Activated CD8-positive, alpha-beta T cell treated with anti-CD3 and anti-CD28 coated beads for 36 hours (primary cell): ENCODE measurements around the gene PKP3. TPM values are rescaled to one million over a fixed set of nuclear protein-coding genes. Genes with fewer than 3 reads are reported as not detected.
"Not testable (repeated sequence)": the region's sequence is repeated elsewhere in the genome, so short reads cannot be mapped to it uniquely, and the experiment has no call there.

Source experiments
- ATAC-seq: fragments of 200-7000 bp; cut with Tn5 transposase; one replicate; pipeline ENCODE4 v1.10.0; 2021; ENCODE audit warnings: mild to moderate bottlenecking, moderate library complexity
- CTCF ChIA-PET: fragments of 350-600 bp; sonication (Branson Sonifier 250); formaldehyde crosslinking; loops from one replicate; lab custom pipeline; 2021; ENCODE audit warnings: antibody characterized with exemption; lab: Charles Lee
- POLR2A ChIA-PET: fragments of 350-600 bp; sonication (Branson Sonifier 250); formaldehyde crosslinking; loops from one replicate; lab custom pipeline; 2021; ENCODE audit warnings: antibody characterized with exemption; lab: Charles Lee
- DNase-seq: peaks from one replicate; pipeline ENCODE4 v3.0.0-alpha.2; 2020
- H3K27ac Mint-ChIP-seq: one replicate; pipeline ENCODE4 v1.8.0; 2021; ENCODE audit warnings: mild to moderate bottlenecking, mixed read lengths
- H3K27me3 Mint-ChIP-seq: one replicate; pipeline ENCODE4 v1.8.0; 2021; ENCODE audit warnings: mixed read lengths
- H3K36me3 Mint-ChIP-seq: one replicate; pipeline ENCODE4 v1.8.0; 2021; ENCODE audit warnings: low read depth, mixed read lengths
- H3K4me1 Mint-ChIP-seq: one replicate; pipeline ENCODE4 v1.8.0; 2021; ENCODE audit warnings: low read depth, mixed read lengths
- H3K4me3 Mint-ChIP-seq: one replicate; pipeline ENCODE4 v1.8.0; 2021; ENCODE audit warnings: mild to moderate bottlenecking, moderate library complexity, mixed read lengths
- H3K9me3 Mint-ChIP-seq: one replicate; pipeline ENCODE4 v1.8.0; 2021; ENCODE audit warnings: mixed read lengths
- intact Hi-C: fragments of 100-400 bp; cut with micrococcal nuclease; formaldehyde crosslinking; loops from one replicate; pipeline ENCODE4 v1.10.0; 2022
- total RNA-seq, 2 experiments: library from RNA; stranded (reverse); gene quantifications; one replicate each; pipeline ENCODE4 v1.2.3, GENCODE V29; 2021
- TF ChIP-seq, protein P1 (sequence below): fragments of 200-600 bp; IDR thresholded peaks from one replicate; pipeline ENCODE4 v1.8.0; 2022; ENCODE audit warnings: antibody characterized with exemption, mild to moderate bottlenecking

PKP3 gene
- total RNA-seq, 2 experiments from 2014 or later = 0.18 TPM; not detected in 1

DNA sequence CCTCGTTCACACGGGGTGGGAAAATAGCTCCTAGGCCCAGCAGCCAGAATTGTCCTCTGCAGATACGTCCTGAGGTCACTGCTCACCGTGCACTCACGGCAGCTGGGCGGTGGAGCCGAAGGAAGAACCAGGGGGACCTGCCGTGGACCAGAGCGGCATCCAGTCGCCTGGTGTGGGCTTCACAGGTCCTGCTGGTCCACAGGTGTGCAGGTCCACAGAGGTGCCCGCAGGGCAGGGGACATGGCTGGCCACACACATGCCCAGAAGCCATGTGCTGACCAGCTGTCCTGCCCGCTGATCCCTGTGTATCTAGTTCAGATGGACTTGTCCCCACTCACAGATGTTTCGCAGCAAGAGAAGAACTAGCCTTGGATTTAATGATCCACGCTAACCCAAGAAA, 10.6 kb upstream of the PKP3 start:
- CTCF ChIA-PET = interaction anchor here (0.6 kb wide), 1 partner anchor 27 kb away, joined by 3 read pairs; no protein-coding TSS in a partner anchor
- POLR2A ChIA-PET = no interaction called here
- Mint-ChIP-seq H3K36me3 (no peaks in the 10 kb centered on the region), H3K4me1 (peaks cover 5% of the 10 kb centered on the region), H3K27me3 (peaks cover 2% of the 10 kb centered on the region), H3K4me3 (no peak overlapping the region), H3K27ac (no peak overlapping the region), H3K9me3 (peaks cover 8% of the 10 kb centered on the region)
- ATAC-seq (no peak), DNase-seq (no peak)
- TF ChIP-seq, protein P1, sequence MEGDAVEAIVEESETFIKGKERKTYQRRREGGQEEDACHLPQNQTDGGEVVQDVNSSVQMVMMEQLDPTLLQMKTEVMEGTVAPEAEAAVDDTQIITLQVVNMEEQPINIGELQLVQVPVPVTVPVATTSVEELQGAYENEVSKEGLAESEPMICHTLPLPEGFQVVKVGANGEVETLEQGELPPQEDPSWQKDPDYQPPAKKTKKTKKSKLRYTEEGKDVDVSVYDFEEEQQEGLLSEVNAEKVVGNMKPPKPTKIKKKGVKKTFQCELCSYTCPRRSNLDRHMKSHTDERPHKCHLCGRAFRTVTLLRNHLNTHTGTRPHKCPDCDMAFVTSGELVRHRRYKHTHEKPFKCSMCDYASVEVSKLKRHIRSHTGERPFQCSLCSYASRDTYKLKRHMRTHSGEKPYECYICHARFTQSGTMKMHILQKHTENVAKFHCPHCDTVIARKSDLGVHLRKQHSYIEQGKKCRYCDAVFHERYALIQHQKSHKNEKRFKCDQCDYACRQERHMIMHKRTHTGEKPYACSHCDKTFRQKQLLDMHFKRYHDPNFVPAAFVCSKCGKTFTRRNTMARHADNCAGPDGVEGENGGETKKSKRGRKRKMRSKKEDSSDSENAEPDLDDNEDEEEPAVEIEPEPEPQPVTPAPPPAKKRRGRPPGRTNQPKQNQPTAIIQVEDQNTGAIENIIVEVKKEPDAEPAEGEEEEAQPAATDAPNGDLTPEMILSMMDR = no peak
- intact Hi-C loops = no loop called here

DNA sequence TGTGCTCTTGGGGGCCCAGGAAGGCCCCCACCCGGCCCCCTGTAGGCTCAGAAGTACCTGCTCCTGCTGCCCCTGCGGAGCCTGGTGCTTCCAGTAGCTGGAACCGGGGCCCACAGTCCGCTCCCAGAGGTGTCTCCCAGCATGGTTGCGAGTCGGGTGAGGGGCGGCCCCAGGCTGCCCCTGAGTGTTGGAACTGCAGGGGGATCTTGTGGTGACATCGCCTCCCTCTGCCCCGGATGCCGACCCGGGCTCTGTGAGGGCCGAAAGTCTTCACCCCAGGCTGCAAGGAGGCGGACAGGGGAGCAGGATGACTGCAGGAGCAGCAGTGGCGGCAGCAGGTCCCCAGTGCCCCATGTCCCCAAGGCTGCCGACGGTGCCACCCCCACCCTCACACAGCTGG, 9.5 kb upstream of the PKP3 start:
- ChIA-PET POLR2A (no interaction called here), CTCF (no interaction called here)
- no peak for ATAC-seq
- Mint-ChIP-seq H3K36me3 (no peaks in the 10 kb centered on the region), H3K27ac (no peak overlapping the region), H3K9me3 (peaks cover 8% of the 10 kb centered on the region), H3K27me3 (peaks cover 2% of the 10 kb centered on the region), H3K4me3 (no peak overlapping the region), H3K4me1 (peaks cover 5% of the 10 kb centered on the region)
- TF ChIP-seq, protein P1 = no peak
- intact Hi-C loops = no loop called here
- DNase-seq = no peak

DNA sequence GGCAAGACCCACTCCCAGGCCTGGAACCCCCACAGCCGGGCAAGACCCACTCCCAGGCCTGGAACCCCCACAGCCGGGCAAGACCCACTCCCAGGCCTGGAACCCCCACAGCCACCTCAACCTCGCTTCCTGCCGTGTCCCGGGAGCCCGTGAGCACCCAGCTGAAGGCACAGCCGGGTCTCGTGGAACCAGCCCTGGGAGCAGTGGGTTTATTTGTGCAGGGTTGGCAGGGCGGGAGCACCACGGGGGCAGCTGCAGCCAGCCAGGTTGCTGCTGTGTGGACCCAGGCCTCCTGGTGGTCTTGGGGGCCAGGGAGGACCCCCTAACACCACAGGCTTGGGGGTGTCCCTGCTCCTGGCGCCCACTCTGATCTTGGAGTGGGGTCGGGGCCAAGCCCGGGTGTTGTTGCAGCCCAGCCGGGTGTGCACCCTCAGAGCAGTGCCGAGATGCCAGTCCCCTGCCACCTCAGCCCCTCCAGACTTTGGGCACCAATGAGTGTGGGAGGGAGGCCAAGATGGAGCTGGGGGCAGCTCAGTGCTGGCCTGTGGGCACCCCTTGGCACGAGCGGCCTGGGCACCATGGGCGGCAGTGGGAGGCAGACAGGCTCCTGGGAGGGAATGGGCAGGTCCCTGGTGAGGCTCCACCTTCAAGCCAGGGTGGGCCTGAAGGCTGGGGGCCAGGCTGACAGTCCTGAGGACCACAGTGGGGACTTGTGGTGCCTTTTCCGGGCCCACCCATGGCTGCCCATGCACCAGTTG, 8.2 kb upstream of the PKP3 start:
- intact Hi-C loops = no loop called here
- Mint-ChIP-seq H3K27ac (no peak overlapping the region), H3K4me1 (peaks cover 5% of the 10 kb centered on the region), H3K4me3 (no peak overlapping the region), H3K27me3 (peaks cover 2% of the 10 kb centered on the region), H3K9me3 (peaks cover 8% of the 10 kb centered on the region), H3K36me3 (no peaks in the 10 kb centered on the region)
- TF ChIP-seq, protein P1 = no peak
- DNase-seq (no peak), ATAC-seq (no peak)
- ChIA-PET POLR2A (no interaction called here), CTCF (interaction anchor here (1.3 kb wide), 1 partner anchor 19 kb away, joined by 3 read pairs; no protein-coding TSS in a partner anchor)

DNA sequence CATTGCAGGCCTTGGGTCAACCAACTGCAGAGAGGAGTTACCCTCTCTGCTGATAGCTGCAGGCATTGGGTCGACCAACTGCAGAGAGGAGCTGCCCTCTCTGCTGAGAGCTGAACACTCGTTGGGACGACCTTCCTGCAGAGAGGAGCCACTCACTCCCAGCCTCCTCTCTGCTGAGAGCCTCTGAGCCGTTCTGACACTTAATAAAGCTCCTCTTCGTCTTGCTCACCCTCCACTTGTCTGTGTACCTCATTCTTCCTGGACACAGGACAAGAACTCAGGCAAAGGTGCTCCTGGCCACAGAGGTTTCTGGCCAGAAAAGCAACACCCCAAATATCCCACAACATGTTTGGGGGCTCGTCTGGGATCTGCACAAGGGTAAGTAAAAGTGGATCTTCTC, 7.5 kb upstream of the PKP3 start:
- Mint-ChIP-seq H3K27me3 (peaks cover 2% of the 10 kb centered on the region), H3K27ac (no peak overlapping the region), H3K36me3 (no peaks in the 10 kb centered on the region), H3K4me1 (peaks cover 5% of the 10 kb centered on the region), H3K4me3 (no peak overlapping the region), H3K9me3 (peaks cover 8% of the 10 kb centered on the region)
- ATAC-seq (no peak), DNase-seq (no peak)
- intact Hi-C loops = no loop called here
- TF ChIP-seq, protein P1 = no peak
- CTCF ChIA-PET = interaction anchor here (1.3 kb wide), 1 partner anchor 20 kb away, joined by 3 read pairs; no protein-coding TSS in a partner anchor
- POLR2A ChIA-PET = interaction anchor here (0.9 kb wide), 1 partner anchor 30 kb away, joined by 3 read pairs; no protein-coding TSS in a partner anchor

DNA sequence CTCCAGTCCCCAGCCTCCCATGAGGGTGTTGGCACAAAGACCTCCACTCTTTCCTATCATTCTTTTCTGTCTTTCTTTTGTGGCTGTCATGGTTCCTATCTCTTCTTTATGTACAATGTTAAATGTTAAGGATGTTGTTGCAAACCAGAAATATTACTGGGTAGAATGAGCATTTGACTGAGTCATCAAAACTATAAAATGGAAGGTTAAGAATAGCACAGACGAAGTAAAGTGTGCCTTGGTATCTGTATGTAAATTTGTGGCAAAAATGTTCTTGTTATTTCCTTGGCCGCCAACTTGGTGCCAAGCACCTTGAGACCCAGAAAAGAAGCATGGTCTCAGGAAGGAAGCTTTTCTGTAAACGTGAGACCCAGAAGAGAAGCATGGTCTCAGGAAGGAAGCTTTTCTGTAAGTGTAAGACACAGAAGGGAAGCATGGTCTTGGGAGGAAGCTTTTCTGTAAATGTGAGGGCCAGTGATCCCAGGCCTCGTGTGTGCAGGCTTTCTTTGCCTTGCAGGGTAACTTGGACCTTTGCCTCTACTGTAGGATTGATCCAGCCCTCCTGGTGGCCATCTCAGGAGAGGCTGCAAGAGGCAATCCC, 6.7 kb upstream of the PKP3 start:
- peaks cover 2% of the 10 kb centered on the region for H3K4me1 Mint-ChIP-seq
- DNase-seq (no peak), ATAC-seq (no peak)
- H3K9me3 Mint-ChIP-seq = peaks cover 8% of the 10 kb centered on the region
- H3K36me3 Mint-ChIP-seq = no peaks in the 10 kb centered on the region
- TF ChIP-seq, protein P1 = no peak
- no peak overlapping the region for H3K4me3 Mint-ChIP-seq
- ChIA-PET POLR2A (interaction anchor here (0.9 kb wide), 1 partner anchor 29 kb away, joined by 3 read pairs; no protein-coding TSS in a partner anchor), CTCF (interaction anchor here (0.9 to 1.1 kb wide), 2 partner anchors 9 to 24 kb away, joined by 3 to 4 read pairs; no protein-coding TSS in a partner anchor)
- no peaks in the 10 kb centered on the region for H3K27me3 Mint-ChIP-seq
- no peak overlapping the region for H3K27ac Mint-ChIP-seq
- intact Hi-C loops = no loop called here

DNA sequence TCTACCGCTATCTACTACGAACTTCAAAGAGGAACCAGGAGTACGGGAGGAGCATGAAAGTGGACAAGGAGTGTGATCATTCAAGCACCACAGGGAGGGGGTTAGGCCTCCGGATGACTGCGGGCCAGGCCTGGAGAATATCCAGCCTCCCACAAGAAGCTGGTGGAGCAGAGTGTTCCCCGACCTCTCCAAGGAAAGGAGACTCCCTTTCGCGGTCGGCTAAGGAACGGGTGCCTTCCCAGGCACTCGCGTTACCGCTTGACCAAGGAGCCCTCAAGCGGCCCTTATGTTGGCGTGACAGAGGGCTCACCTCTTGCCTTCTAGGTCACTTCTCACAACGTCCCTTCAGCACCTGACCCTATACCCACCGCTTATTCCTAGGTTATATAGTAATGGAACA, 4.6 kb upstream of the PKP3 start:
- DNase-seq, CTCF ChIA-PET, H3K4me1 Mint-ChIP-seq, H3K4me3 Mint-ChIP-seq, POLR2A ChIA-PET, H3K27ac Mint-ChIP-seq, H3K36me3 Mint-ChIP-seq, ATAC-seq, H3K27me3 Mint-ChIP-seq, intact Hi-C loops, H3K9me3 Mint-ChIP-seq: not testable (repeated sequence)
